ENCODE data around the gene NBL1. TPM values are rescaled to one million over a fixed set of nuclear protein-coding genes. Genes with fewer than 3 reads are reported as not detected.

Gene NBL1
- total and polyA plus RNA-seq, 4 experiments from 2014 or later = 8.9 to 24.6 (median 17.4) TPM

DNA sequence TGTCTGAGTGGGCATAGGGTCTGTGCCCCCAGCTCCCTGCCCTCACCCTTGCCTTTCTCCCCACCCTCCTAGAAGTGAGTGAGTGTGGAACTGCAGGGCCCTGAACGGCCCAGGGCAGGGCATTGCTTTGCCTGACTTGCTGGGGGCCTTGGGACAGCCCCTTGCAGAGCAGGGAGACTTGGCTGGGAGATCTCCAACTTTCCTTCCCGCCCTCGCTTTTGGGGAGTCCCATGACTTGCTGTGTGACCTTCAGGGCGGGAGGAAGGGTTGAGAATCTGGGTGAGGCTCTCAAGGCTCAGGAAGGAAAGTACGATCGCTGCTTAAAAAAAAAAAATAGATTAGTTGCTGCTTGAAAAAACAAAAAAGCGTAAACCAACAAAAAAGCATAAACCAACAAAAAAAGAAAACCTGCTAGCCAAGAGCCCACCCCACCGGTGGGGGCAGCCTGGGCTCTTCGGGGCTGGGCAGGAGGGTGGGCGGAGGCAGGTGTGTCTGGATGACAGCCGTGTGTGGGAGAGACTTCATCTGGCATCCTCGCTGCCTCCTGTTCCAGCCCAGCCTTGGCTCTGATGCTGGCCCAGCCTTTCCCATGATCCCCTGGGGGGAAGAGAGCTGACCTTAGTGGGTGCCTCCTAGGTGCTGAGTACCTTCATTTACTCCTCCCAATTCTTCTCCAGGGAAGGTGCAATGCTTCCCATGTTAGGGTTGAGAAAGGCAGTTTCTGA lies 6.5 kb downstream of the NBL1 start:
- Mint-ChIP-seq H3K27me3 (no peaks in the 10 kb centered on the region), H3K36me3 (peaks cover 0 to 9% of the 10 kb centered on the region in 2 donors), H3K4me1 (peaks cover 19 to 52% (median 28%) of the 10 kb centered on the region in 4 donors), H3K27ac (peak overlapping the region in 2 of 7 donors; percentile 60 to 79), H3K4me3 (no peak overlapping the region), H3K9me3 (no peaks in the 10 kb centered on the region)
- ChIA-PET POLR2A (ENCODE audit: partially characterized antibody) (interaction anchor here (0.6 to 1.9 kb wide), 7 partner anchors 15 to 260 kb away, joined by 3 to 14 read pairs (median 3); a partner anchor contains a TSS), CTCF (ENCODE audit: partially characterized antibody) (interaction anchor here (0.7 to 7.9 kb wide), 32 partner anchors 10 to 528 kb away, joined by 3 to 53 read pairs (median 4); a partner anchor contains a TSS)
- no peaks in the 10 kb centered on the region for H3K9me3 ChIP-seq (ENCODE audit: control insufficient read depth in 1 of 2, low read length in 2 of 2)
- no peak for DNase-seq
- no peaks in the 10 kb centered on the region for H3K27me3 ChIP-seq (ENCODE audit: insufficient read depth, low read length)
- no peak overlapping the region for H3K4me3 ChIP-seq (ENCODE audit: low read length in 2 of 2)
- intact Hi-C loops (cut with micrococcal nuclease) = loop anchor here (5.0 kb wide), 1 partner anchor 213 kb away; no protein-coding TSS in a partner anchor
- H3K27ac ChIP-seq (ENCODE audit: low read depth, low read length) = no peak overlapping the region
- H3K4me1 ChIP-seq (ENCODE audit: insufficient read depth, low read length) = peaks cover 21% of the 10 kb centered on the region
- H3K36me3 ChIP-seq (ENCODE audit: insufficient read depth, low read length) = no peaks in the 10 kb centered on the region

DNA sequence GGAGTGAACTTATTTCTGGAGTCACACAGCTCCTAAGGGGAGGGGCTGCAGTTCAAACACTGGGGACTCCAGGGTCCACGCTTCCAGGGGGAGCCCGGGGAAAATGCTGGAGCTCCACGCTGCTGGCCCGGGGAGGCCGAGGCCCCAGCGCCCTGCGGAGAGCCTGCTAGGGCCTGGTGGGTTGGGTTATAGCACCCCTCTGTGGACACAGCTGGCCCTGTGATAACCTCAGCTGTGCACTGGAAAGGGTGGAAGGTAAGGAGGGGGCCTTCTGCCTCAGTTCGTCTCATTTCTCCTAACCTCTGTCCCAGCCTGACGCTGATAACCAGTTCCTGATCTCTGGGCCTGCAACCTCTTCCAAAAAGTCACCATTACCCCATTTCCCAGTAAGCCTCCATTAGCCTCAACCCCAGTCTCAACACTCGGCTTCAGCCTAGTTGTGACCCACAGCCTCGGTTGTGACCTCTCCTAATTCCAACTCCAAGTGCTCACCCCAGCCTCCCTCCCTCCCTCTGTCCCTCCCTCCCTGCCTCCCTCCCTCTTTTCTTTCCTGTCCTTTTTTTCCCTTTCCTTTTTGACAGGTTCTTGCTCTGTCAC lies 7.1 kb downstream of the NBL1 start:
- no peaks in the 10 kb centered on the region for H3K36me3 ChIP-seq (ENCODE audit: insufficient read depth, low read length)
- Mint-ChIP-seq H3K27me3 (no peaks in the 10 kb centered on the region), H3K4me1 (peaks cover 15 to 45% (median 24%) of the 10 kb centered on the region in 4 donors), H3K4me3 (no peak overlapping the region), H3K36me3 (peaks cover 0 to 12% of the 10 kb centered on the region in 2 donors), H3K27ac (peak overlapping the region in 3 of 7 donors; percentile 23 to 78 (median 57)), H3K9me3 (no peaks in the 10 kb centered on the region)
- H3K27ac ChIP-seq (ENCODE audit: low read depth, low read length) = no peak overlapping the region
- peaks cover 18% of the 10 kb centered on the region for H3K4me1 ChIP-seq (ENCODE audit: insufficient read depth, low read length)
- peak; percentile 35 to 48 (median 47) for DNase-seq
- intact Hi-C loops (cut with micrococcal nuclease) = loop anchor here (5.0 kb wide), 1 partner anchor 214 kb away; no protein-coding TSS in a partner anchor
- H3K27me3 ChIP-seq (ENCODE audit: insufficient read depth, low read length) = no peaks in the 10 kb centered on the region
- no peaks in the 10 kb centered on the region for H3K9me3 ChIP-seq (ENCODE audit: control insufficient read depth in 1 of 2, low read length in 2 of 2)
- ChIA-PET CTCF (ENCODE audit: partially characterized antibody) (interaction anchor here (0.7 to 7.9 kb wide), 33 partner anchors 9 to 528 kb away, joined by 3 to 53 read pairs (median 4); a partner anchor contains a TSS), POLR2A (ENCODE audit: partially characterized antibody) (interaction anchor here (0.6 to 1.9 kb wide), 8 partner anchors 15 to 260 kb away, joined by 3 to 14 read pairs (median 4); a partner anchor contains a TSS)
- no peak overlapping the region for H3K4me3 ChIP-seq (ENCODE audit: low read length in 2 of 2)

DNA sequence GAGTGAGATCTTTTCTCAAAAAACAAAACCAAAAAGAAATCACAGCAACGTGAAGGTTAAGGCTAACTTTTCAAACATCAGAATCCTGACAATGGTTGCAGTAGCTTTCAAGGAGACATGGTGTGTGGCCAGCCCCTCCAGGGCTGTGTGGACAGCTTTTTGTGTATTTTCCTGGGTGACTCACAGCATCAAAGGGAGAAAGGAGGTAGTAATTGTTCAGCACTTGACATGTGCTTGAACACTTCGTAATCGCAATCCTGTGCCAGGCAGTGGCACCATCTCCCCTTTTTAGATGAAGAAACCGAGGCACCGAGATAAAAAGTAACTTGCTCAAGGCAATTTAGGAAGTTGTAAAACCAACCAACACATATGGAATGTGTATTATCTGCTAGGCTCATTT lies 10.3 kb downstream of the NBL1 start:
- Mint-ChIP-seq H3K4me1 (peaks cover 6 to 32% (median 7%) of the 10 kb centered on the region in 4 donors), H3K36me3 (peaks cover 0 to 12% of the 10 kb centered on the region in 2 donors), H3K27me3 (no peaks in the 10 kb centered on the region), H3K27ac (no peak overlapping the region), H3K9me3 (no peaks in the 10 kb centered on the region), H3K4me3 (no peak overlapping the region)
- H3K4me3 ChIP-seq (ENCODE audit: low read length in 2 of 2) = no peak overlapping the region
- H3K36me3 ChIP-seq (ENCODE audit: insufficient read depth, low read length) = no peaks in the 10 kb centered on the region
- H3K27me3 ChIP-seq (ENCODE audit: insufficient read depth, low read length) = no peaks in the 10 kb centered on the region
- CTCF ChIA-PET (ENCODE audit: partially characterized antibody) = interaction anchor here (0.6 to 7.9 kb wide), 20 partner anchors 8 to 446 kb away, joined by 3 to 53 read pairs (median 4); no protein-coding TSS in a partner anchor
- H3K27ac ChIP-seq (ENCODE audit: low read depth, low read length) = no peak overlapping the region
- DNase-seq = no peak
- peaks cover 11% of the 10 kb centered on the region for H3K4me1 ChIP-seq (ENCODE audit: insufficient read depth, low read length)
- intact Hi-C loops (cut with micrococcal nuclease) = loop anchor here (5.0 kb wide), 1 partner anchor 217 kb away; no protein-coding TSS in a partner anchor
- no peaks in the 10 kb centered on the region for H3K9me3 ChIP-seq (ENCODE audit: control insufficient read depth in 1 of 2, low read length in 2 of 2)
- POLR2A ChIA-PET (ENCODE audit: partially characterized antibody) = no interaction called here

DNA sequence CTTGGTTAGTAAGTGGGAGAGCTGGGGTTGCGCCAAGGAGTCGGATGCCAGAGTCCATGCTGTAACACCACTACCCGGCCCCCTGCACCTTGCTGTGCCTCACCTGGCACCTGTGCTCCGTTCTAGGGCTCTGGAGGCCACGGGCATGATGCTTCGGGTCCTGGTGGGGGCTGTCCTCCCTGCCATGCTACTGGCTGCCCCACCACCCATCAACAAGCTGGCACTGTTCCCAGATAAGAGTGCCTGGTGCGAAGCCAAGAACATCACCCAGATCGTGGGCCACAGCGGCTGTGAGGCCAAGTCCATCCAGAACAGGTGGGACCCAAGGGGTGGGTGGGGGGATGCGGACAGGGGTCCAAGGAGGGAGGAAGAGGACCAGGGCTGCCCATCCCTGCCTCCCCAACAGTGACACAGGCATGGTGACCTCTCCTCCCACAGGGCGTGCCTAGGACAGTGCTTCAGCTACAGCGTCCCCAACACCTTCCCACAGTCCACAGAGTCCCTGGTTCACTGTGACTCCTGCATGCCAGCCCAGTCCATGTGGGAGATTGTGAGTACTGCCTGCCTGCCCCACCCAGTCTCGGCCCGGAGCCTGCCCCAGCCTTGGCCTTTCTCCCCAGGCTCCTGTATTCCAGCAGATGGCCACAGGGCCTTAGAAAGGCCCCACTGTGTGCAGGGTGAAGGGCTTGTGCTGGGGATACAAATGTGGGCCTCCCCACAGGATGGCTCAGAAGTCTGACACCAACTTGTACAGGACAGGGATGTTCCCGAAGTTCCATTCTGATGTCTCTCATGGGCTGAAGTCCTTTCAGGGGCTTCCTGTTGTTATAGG lies 11.0 kb downstream of the NBL1 start:
- H3K27ac ChIP-seq (ENCODE audit: low read depth, low read length) = no peak overlapping the region
- POLR2A ChIA-PET (ENCODE audit: partially characterized antibody) = no interaction called here
- intact Hi-C loops (cut with micrococcal nuclease) = loop anchor here (5.0 kb wide), 1 partner anchor 218 kb away; no protein-coding TSS in a partner anchor
- no peak overlapping the region for H3K4me3 ChIP-seq (ENCODE audit: low read length in 2 of 2)
- H3K4me3 Mint-ChIP-seq = no peak overlapping the region
- peaks cover 0 to 10% of the 10 kb centered on the region in 2 donors for H3K36me3 Mint-ChIP-seq
- no peaks in the 10 kb centered on the region for H3K9me3 Mint-ChIP-seq
- peak in 1 of 5 donors; percentile 36 for DNase-seq
- peaks cover 10 to 33% (median 13%) of the 10 kb centered on the region in 4 donors for H3K4me1 Mint-ChIP-seq
- CTCF ChIA-PET (ENCODE audit: partially characterized antibody) = interaction anchor here (0.6 to 7.9 kb wide), 7 partner anchors 13 to 219 kb away, joined by 3 to 53 read pairs (median 6); no protein-coding TSS in a partner anchor
- H3K9me3 ChIP-seq (ENCODE audit: control insufficient read depth in 1 of 2, low read length in 2 of 2) = no peaks in the 10 kb centered on the region
- H3K27me3 Mint-ChIP-seq = no peaks in the 10 kb centered on the region
- H3K27ac Mint-ChIP-seq = peak overlapping the region in 1 of 7 donors; percentile 12
- H3K27me3 ChIP-seq (ENCODE audit: insufficient read depth, low read length) = no peaks in the 10 kb centered on the region
- peaks cover 16% of the 10 kb centered on the region for H3K4me1 ChIP-seq (ENCODE audit: insufficient read depth, low read length)
- H3K36me3 ChIP-seq (ENCODE audit: insufficient read depth, low read length) = no peaks in the 10 kb centered on the region

DNA sequence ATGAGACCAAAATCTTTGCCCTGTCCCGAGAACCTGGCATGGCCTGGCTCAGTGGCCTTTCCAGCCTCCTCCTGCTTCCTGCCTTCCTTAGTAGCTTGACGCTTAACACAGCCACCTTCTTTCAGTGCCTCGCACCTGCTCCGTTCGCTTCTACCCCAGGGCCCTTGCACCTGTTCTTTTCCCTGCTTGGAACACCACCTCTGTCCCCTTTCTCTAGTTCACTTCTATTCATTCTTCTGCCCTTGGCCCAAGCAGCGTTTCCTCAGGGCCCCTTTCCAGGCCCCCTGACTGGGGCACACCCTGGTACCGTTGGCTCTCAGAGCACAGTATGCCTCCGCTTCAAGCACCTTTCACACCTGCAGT lies 11.6 kb downstream of the NBL1 start:
- H3K4me3 ChIP-seq (ENCODE audit: low read length in 2 of 2) = no peak overlapping the region
- no peaks in the 10 kb centered on the region for H3K27me3 ChIP-seq (ENCODE audit: insufficient read depth, low read length)
- no peak for DNase-seq
- H3K4me1 ChIP-seq (ENCODE audit: insufficient read depth, low read length) = peaks cover 14% of the 10 kb centered on the region
- H3K4me3 Mint-ChIP-seq = no peak overlapping the region
- CTCF ChIA-PET (ENCODE audit: partially characterized antibody) = no interaction called here
- H3K36me3 ChIP-seq (ENCODE audit: insufficient read depth, low read length) = no peaks in the 10 kb centered on the region
- H3K27ac ChIP-seq (ENCODE audit: low read depth, low read length) = no peak overlapping the region
- H3K36me3 Mint-ChIP-seq = peaks cover 0 to 10% of the 10 kb centered on the region in 2 donors
- H3K27ac Mint-ChIP-seq = peak overlapping the region in 4 of 7 donors; percentile 5 to 71 (median 42)
- no peaks in the 10 kb centered on the region for H3K9me3 Mint-ChIP-seq
- POLR2A ChIA-PET (ENCODE audit: partially characterized antibody) = no interaction called here
- H3K9me3 ChIP-seq (ENCODE audit: control insufficient read depth in 1 of 2, low read length in 2 of 2) = no peaks in the 10 kb centered on the region
- H3K27me3 Mint-ChIP-seq = no peaks in the 10 kb centered on the region
- H3K4me1 Mint-ChIP-seq = peaks cover 10 to 27% (median 16%) of the 10 kb centered on the region in 4 donors
- intact Hi-C loops (cut with micrococcal nuclease) = no loop called here

DNA sequence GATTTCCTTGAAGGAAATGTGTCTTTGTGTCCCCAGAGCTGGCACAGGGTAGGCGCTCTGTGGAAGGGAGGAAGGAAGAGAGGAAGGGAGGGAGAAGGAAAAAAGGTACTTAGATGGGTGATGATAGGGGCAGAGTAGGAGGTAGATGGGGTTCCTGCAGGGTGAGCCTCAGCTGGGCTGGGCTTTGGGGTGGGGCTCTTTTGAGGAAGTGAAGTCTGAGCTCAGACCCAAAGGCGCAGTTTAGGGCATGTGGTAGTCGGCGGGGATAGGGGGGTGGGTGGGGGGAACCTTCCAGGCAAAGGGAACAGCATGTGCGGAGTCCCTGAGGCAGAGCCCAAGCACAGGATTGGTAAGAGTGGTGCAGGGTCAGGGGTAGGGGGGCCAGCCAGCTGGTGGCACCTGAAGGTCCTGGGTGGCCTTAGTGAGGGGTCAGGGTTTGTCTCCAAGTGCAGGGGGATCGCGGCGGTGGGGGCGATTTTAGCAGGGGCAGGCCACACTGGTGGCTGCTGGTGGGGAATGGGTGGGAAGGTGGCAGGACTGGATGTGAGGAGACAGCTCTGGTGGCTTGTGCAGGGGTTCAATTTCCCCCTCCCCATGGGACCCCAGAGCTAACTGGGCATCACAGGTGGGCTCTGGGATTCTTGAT lies 12.1 kb downstream of the NBL1 start:
- Mint-ChIP-seq H3K36me3 (peaks cover 0 to 10% of the 10 kb centered on the region in 2 donors), H3K4me3 (no peak overlapping the region), H3K27me3 (no peaks in the 10 kb centered on the region), H3K27ac (no peak overlapping the region), H3K9me3 (no peaks in the 10 kb centered on the region), H3K4me1 (peaks cover 10 to 22% (median 16%) of the 10 kb centered on the region in 4 donors)
- Histone ChIP-seq H3K27ac (ENCODE audit: low read depth, low read length) (no peak overlapping the region), H3K9me3 (ENCODE audit: control insufficient read depth in 1 of 2, low read length in 2 of 2) (no peaks in the 10 kb centered on the region), H3K4me1 (ENCODE audit: insufficient read depth, low read length) (peaks cover 9% of the 10 kb centered on the region), H3K4me3 (ENCODE audit: low read length in 2 of 2) (no peak overlapping the region), H3K27me3 (ENCODE audit: insufficient read depth, low read length) (no peaks in the 10 kb centered on the region), H3K36me3 (ENCODE audit: insufficient read depth, low read length) (no peaks in the 10 kb centered on the region)
- intact Hi-C loops (cut with micrococcal nuclease) = no loop called here
- CTCF ChIA-PET (ENCODE audit: partially characterized antibody) = interaction anchor here (0.7 kb wide), 1 partner anchor 48 kb away, joined by 3 read pairs; no protein-coding TSS in a partner anchor
- POLR2A ChIA-PET (ENCODE audit: partially characterized antibody) = no interaction called here
- DNase-seq = no peak

All from CD4-positive, alpha-beta memory T cell (primary cell).